ENCODE data around the gene DENND2C.

DENND2C gene

GRCh38 chr1:114701931-114702330, 32.1 kb upstream of the DENND2C start:
- H3K27ac ChIP-seq (replicated peaks) = no peak overlapping the region
- DNase-seq (ENCODE audit: low read depth in 1 of 2, low spot score in 1 of 2) = no peak
- TF ChIP-seq POLR2AphosphoS5 (IDR thresholded peaks at IDR 0.05; ENCODE audit: low read depth) (no peak), SPI1 (IDR thresholded peaks at IDR 0.05; ENCODE audit: borderline replicate concordance, low read depth) (no peak)
- H3K27me3 ChIP-seq (ENCODE audit: insufficient read depth, poor library complexity, severe bottlenecking) = no peaks in the 10 kb centered on the region
- H3K4me3 ChIP-seq (replicated peaks; ENCODE audit: insufficient read depth, low read length) = no peak overlapping the region

DNA sequence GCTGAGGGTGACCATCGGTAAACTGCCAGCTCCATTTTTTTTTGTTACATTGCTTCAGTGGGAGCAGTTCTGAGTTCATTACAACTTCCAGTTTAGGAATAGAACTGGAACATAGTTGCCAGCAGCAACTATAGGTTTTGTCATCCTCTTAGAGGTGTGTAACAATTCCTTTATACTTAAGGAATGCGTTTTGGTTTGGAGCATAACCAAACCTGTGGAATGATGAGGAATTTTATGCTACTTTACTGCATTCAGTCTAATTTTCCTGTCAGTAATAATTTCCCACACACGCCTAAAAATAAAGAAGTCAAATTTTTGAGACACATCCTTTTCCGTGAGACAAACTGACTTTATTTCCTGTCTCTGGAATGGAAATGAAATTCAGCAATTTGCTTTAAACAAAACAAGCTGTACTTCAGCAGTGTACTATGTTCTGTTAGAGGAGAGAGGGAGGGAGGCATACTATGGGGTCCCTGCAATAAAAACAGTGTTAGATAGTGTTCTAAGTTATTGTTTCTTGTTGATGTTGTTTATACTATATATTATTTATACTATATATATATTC, 30.3 kb upstream of the DENND2C start:
- Histone ChIP-seq H3K4me3 (replicated peaks; ENCODE audit: insufficient read depth, low read length) (no peak overlapping the region), H3K27ac (replicated peaks) (no peak overlapping the region), H3K27me3 (ENCODE audit: insufficient read depth, poor library complexity, severe bottlenecking) (no peaks in the 10 kb centered on the region)
- DNase-seq (ENCODE audit: low read depth in 1 of 2, low spot score in 1 of 2) = no peak
- no peak for TF ChIP-seq POLR2AphosphoS5 (IDR thresholded peaks at IDR 0.05; ENCODE audit: low read depth)
- TF ChIP-seq GABPA (IDR thresholded peaks at IDR 0.05; ENCODE audit: low read depth) = no peak
- TF ChIP-seq CTCF (IDR thresholded peaks at IDR 0.05; ENCODE audit: insufficient read depth, low read length) = no peak
- no peak for TF ChIP-seq SPI1 (IDR thresholded peaks at IDR 0.05; ENCODE audit: borderline replicate concordance, low read depth)
- TF ChIP-seq, protein P1, sequence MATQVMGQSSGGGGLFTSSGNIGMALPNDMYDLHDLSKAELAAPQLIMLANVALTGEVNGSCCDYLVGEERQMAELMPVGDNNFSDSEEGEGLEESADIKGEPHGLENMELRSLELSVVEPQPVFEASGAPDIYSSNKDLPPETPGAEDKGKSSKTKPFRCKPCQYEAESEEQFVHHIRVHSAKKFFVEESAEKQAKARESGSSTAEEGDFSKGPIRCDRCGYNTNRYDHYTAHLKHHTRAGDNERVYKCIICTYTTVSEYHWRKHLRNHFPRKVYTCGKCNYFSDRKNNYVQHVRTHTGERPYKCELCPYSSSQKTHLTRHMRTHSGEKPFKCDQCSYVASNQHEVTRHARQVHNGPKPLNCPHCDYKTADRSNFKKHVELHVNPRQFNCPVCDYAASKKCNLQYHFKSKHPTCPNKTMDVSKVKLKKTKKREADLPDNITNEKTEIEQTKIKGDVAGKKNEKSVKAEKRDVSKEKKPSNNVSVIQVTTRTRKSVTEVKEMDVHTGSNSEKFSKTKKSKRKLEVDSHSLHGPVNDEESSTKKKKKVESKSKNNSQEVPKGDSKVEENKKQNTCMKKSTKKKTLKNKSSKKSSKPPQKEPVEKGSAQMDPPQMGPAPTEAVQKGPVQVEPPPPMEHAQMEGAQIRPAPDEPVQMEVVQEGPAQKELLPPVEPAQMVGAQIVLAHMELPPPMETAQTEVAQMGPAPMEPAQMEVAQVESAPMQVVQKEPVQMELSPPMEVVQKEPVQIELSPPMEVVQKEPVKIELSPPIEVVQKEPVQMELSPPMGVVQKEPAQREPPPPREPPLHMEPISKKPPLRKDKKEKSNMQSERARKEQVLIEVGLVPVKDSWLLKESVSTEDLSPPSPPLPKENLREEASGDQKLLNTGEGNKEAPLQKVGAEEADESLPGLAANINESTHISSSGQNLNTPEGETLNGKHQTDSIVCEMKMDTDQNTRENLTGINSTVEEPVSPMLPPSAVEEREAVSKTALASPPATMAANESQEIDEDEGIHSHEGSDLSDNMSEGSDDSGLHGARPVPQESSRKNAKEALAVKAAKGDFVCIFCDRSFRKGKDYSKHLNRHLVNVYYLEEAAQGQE (IDR thresholded peaks at IDR 0.05; ENCODE audit: insufficient replicate concordance, low read depth) = no peak

GRCh38 chr1:114696810-114697209, 27.0 kb upstream of the DENND2C start:
- DNase-seq (ENCODE audit: low read depth in 1 of 2, low spot score in 1 of 2) = no peak
- H3K4me3 ChIP-seq (replicated peaks; ENCODE audit: insufficient read depth, low read length) = no peak overlapping the region
- no peaks in the 10 kb centered on the region for H3K27me3 ChIP-seq (ENCODE audit: insufficient read depth, poor library complexity, severe bottlenecking)
- no peak overlapping the region for H3K27ac ChIP-seq (replicated peaks)
- TF ChIP-seq POLR2AphosphoS5 (IDR thresholded peaks at IDR 0.05; ENCODE audit: low read depth) (no peak), SPI1 (IDR thresholded peaks at IDR 0.05; ENCODE audit: borderline replicate concordance, low read depth) (no peak), CTCF (IDR thresholded peaks at IDR 0.05; ENCODE audit: insufficient read depth, low read length) (no peak), GABPA (IDR thresholded peaks at IDR 0.05; ENCODE audit: low read depth) (no peak)
- TF ChIP-seq, protein P1 (IDR thresholded peaks at IDR 0.05; ENCODE audit: insufficient replicate concordance, low read depth) = no peak

DNA sequence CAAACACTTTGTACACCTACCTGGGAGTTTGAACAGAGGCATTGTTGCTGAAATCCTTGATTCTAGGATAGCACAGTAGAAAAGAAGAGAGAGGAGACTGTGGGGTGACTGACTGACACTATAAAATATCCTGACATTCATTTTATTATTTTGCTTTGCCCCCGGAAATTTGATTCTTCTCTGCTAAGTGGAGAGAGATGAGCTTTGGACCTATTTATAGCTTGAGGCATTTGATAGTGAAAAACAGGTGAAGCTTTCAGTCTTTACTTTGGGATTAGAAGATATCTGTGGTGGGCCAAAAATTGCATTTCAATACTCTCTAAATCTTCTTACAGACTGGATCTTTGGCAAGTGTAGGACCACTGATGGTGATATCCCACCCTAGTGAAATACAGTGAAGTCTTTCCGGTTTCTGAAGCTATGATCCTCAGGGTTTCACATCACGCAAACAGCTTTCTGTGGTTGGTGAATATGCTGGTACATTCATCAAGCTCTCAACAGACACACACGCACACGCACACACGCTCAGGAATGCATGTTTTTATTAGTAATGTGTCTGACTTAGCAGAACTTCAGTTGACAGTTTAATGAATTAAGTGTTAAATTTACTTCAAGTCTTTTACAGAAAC, 25.7 kb upstream of the DENND2C start, which contains the start of gene AMPD1:
Gene AMPD1, minus strand, starts transcription at position 117 of the 629 bp plus-strand sequence. Its CDS starts 75 bp downstream, at position 42.
- H3K4me3 ChIP-seq (replicated peaks; ENCODE audit: insufficient read depth, low read length) = no peak within 1 kb of the TSS
- no peak for DNase-seq (ENCODE audit: low read depth in 1 of 2, low spot score in 1 of 2)

More for the DNA sequence above, 25.7 kb upstream of the DENND2C start, which contains the start of gene AMPD1:
- H3K27ac ChIP-seq (replicated peaks) = no peak within 1 kb of the TSS
- H3K27me3 ChIP-seq (ENCODE audit: insufficient read depth, poor library complexity, severe bottlenecking) = no peaks in the 10 kb centered on the region
- TF ChIP-seq, protein P1 (IDR thresholded peaks at IDR 0.05; ENCODE audit: insufficient replicate concordance, low read depth) = no peak
- TF ChIP-seq GABPA (IDR thresholded peaks at IDR 0.05; ENCODE audit: low read depth) (no peak), CTCF (IDR thresholded peaks at IDR 0.05; ENCODE audit: insufficient read depth, low read length) (no peak), SPI1 (IDR thresholded peaks at IDR 0.05; ENCODE audit: borderline replicate concordance, low read depth) (no peak), POLR2AphosphoS5 (IDR thresholded peaks at IDR 0.05; ENCODE audit: low read depth) (no peak)
